Heart left ventricle (tissue), 13 donors: Measurements from ENCODE around the gene TRIM47.

Experiments used
- POLR2A ChIP-seq, 2 donors: fragments of 450-650 bp; IDR thresholded peaks; one replicate each; pipeline ENCODE4 v1.6.1; 2017; ENCODE audit warnings: antibody characterized with exemption in 2 of 2, mild to moderate bottlenecking in 2 of 2, moderate library complexity in 2 of 2
- TF ChIP-seq, protein P1 (sequence below), 12 donors: fragments of 200-600 bp; sonication (generic) in 4 of 12; IDR thresholded peaks; one replicate each; pipeline versions ENCODE4 v1.5.0 to v1.8.0; 2018 to 2022; ENCODE audit warnings: antibody characterized with exemption in 12 of 12, mild to moderate bottlenecking in 5 of 12
- donor health status: ischemic (EF 13 %, LVEDD 7.1; RV severe dilation, severe dysfunction).
- donor health status: DM: no; HTN: yes; CAD: no.
- donor health status: DM: no; HTN: no; CAD: no.
- donor health status: ischemic (EF 25% LVEDD 6.9; RV normal size, moderate dysfunction).
- donor health status: ischemic (EF 25% LVEDD 5.7; RV mildly dilated, moderate dysfunction).
- donor health status: ischemic (EF 35%, LVEDD 5.7; RV mildly dilated, moderate dysfunction).
- donor health status: nonischemic (EF 11% LVEDD 7.7; RV severe dilation, severe dysfunction).
- donor health status: DM: yes; HTN: yes; CAD: no.
- donor health status: PGD.
- donor health status: ischemic (EF 29% LVEDD 5.4; RV normal size, mild dysfunction).
- donor health status: nonischemic (EF 23%, LVEDD 6.1; RV moderate dilation, normal function).

DNA sequence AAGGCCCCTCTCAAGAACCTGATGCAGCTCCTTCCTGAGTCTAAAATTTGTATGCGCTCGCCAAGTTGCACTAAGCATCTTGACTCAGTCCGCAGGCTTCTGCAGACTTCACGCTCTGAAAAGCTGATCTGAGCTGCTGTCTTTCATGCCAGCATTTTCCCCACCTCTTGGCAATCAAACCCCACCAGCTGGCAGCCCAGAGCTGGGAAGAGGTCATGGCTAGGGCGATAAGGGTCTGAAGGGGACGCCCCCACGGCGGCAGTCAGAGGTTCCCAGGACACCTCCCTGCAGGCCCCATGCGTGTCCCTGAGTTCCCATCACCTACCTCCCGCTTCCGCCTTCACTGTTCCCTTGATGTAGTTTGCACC, 29.1 kb downstream of the TRIM47 start:
- TF ChIP-seq POLR2A (IDR thresholded peaks at IDR 0.05), result no peak
- TF ChIP-seq, protein P1, sequence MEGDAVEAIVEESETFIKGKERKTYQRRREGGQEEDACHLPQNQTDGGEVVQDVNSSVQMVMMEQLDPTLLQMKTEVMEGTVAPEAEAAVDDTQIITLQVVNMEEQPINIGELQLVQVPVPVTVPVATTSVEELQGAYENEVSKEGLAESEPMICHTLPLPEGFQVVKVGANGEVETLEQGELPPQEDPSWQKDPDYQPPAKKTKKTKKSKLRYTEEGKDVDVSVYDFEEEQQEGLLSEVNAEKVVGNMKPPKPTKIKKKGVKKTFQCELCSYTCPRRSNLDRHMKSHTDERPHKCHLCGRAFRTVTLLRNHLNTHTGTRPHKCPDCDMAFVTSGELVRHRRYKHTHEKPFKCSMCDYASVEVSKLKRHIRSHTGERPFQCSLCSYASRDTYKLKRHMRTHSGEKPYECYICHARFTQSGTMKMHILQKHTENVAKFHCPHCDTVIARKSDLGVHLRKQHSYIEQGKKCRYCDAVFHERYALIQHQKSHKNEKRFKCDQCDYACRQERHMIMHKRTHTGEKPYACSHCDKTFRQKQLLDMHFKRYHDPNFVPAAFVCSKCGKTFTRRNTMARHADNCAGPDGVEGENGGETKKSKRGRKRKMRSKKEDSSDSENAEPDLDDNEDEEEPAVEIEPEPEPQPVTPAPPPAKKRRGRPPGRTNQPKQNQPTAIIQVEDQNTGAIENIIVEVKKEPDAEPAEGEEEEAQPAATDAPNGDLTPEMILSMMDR (IDR thresholded peaks at IDR 0.05), result no peak
